Kidney epithelial cell (primary cell): ENCODE results near the gene PLA2G1B. TPM values are rescaled to one million over a fixed set of nuclear protein-coding genes. Genes with fewer than 3 reads are reported as not detected.

ENCODE experiments used
- DNase-seq: peaks from one replicate; pipeline ENCODE4 v3.0.0-alpha.2; 2010; ENCODE audit warnings: low read depth
- H3K27me3 ChIP-seq: 2 replicates; pipeline ENCODE4 v1.6.0; 2011; ENCODE audit warnings: low read length; ENCODE audit not compliant: control insufficient read depth, insufficient read depth
- H3K36me3 ChIP-seq: 2 replicates; pipeline ENCODE4 v1.5.1; 2011; ENCODE audit warnings: low read length; ENCODE audit not compliant: control insufficient read depth, insufficient read depth
- H3K4me3 ChIP-seq: 2 replicates; pipeline ENCODE4 v1.5.1; 2011; ENCODE audit warnings: low read depth, mild to moderate bottlenecking, control low read depth, low read length
- total RNA-seq: library from RNA; depleted of rRNA; stranded (reverse); fragments of >200 nt; gene quantifications from 2 replicates; pipeline ENCODE4 v1.2.3, GENCODE V29; 2015
- TF ChIP-seq, protein P1 (sequence below): IDR thresholded peaks from 2 replicates; pipeline ENCODE4 v1.5.1; 2011; ENCODE audit warnings: mild to moderate bottlenecking, moderate library complexity, low read length, control low read depth, inconsistent platforms; ENCODE audit not compliant: insufficient read depth, poor library complexity, severe bottlenecking

PLA2G1B gene
- total RNA-seq, 1 donor from 2014 or later, result not detected

DNA sequence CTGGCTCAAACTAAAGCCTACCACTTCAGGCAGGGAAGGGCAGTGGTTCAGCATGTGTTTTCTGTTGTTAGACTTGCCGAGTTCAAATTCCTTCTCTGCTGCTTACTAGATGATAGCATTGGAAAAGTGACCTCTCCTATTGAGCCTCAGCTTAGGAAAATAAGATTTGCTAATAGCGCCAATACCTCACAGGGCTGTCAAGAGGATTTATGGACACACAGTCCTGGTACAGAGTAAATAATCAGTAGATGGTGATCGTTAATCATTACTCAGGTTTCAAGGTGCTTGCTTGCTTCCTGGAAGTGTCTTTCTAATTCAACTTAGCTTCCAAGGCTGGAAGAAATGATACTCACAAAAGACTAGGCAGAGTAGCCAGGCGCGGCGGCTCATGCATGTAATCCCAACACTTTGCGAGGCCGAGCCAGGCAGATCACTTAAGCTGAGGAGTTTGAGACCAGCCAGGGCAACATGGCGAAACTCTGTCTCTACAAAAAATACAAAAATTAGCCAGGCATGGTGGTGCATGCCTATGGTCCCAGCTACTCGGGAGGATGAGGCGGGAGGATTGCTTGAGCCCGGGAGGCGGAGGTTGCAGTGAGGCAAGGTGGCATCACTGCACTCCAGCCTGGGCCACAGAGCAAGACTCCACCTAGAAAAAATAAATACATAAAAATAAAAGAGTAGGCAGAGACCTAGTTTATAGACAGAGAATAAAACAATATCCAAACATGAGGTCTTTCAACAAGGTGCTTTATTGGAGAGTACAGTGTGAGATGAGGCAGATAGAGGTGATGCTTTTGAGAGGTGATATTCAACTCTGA lies 6.0 kb downstream of the PLA2G1B start:
- TF ChIP-seq, protein P1, sequence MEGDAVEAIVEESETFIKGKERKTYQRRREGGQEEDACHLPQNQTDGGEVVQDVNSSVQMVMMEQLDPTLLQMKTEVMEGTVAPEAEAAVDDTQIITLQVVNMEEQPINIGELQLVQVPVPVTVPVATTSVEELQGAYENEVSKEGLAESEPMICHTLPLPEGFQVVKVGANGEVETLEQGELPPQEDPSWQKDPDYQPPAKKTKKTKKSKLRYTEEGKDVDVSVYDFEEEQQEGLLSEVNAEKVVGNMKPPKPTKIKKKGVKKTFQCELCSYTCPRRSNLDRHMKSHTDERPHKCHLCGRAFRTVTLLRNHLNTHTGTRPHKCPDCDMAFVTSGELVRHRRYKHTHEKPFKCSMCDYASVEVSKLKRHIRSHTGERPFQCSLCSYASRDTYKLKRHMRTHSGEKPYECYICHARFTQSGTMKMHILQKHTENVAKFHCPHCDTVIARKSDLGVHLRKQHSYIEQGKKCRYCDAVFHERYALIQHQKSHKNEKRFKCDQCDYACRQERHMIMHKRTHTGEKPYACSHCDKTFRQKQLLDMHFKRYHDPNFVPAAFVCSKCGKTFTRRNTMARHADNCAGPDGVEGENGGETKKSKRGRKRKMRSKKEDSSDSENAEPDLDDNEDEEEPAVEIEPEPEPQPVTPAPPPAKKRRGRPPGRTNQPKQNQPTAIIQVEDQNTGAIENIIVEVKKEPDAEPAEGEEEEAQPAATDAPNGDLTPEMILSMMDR, result no peak
- no peaks in the 10 kb centered on the region for H3K27me3 ChIP-seq
- no peaks in the 10 kb centered on the region for H3K36me3 ChIP-seq
- peak; percentile 16 for DNase-seq
- no peak overlapping the region for H3K4me3 ChIP-seq

DNA sequence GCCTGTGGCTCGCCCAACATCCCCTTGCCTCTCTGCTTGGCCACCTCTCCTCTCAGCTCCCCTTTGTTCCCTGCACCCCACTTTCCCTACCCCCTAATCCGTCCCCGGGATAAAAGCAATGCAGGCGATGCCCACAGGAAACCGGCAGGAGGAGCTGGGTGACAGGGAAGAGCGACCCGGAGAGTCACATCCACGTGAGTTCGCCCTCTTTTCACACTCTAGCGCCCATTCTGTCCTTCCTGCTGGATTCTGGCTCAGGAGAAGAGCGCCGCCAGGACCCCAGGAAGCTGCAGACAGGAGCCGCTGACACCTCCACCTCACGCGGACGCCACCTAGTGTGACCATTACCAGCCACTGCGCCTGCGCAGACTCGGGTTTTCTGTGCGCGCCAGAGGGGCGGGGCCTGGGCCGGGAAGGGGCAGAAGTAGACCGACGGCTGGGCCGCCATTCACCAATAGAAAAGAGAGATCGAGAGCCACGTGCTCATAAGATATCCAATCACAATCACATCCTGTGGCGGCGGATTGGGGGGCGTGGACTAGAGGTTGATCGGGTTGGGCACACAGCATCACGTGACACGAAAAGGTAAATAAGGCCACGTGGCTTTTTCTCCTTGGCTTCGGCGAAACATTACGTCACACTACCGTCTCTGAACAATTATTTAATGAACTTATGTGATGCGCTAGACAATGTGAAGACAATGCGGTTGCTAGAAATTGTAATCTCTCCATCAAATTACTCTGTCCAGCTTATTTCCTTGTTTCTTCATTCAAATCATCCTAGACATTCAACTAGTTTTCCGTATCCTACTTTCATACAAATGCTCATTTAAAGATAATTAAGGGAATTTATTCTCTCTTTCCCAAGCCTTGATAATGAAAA lies 10.1 kb downstream of the PLA2G1B start:
- TF ChIP-seq, protein P1, result peak; percentile 74
- peak; percentile 98 for DNase-seq
- Histone ChIP-seq H3K27me3 (no peaks in the 10 kb centered on the region), H3K4me3 (peak overlapping the region; percentile 45), H3K36me3 (no peaks in the 10 kb centered on the region)

- H3K36me3 ChIP-seq, result no peaks in the 10 kb centered on the region
- H3K27me3 ChIP-seq, result no peaks in the 10 kb centered on the region
- H3K4me3 ChIP-seq, result peak overlapping the region; percentile 45
- TF ChIP-seq, protein P1, result no peak
- DNase-seq, result no peak
Measured at GRCh38 chr12:120316798-120317223, 10.8 kb downstream of the PLA2G1B start.

- Histone ChIP-seq H3K4me3 (no peak overlapping the region), H3K36me3 (no peaks in the 10 kb centered on the region), H3K27me3 (no peaks in the 10 kb centered on the region)
- TF ChIP-seq, protein P1, result no peak
- DNase-seq, result no peak
Measured at GRCh38 chr12:120314220-120314619, 13.4 kb downstream of the PLA2G1B start.

GRCh38 chr12:120301962-120302815 lies 25.4 kb downstream of the PLA2G1B start, which contains the start of gene SIRT4:
SIRT4 (plus strand) TSS chr12:120302321; CDS start chr12:120303562, 1,241 bp downstream.
- Histone ChIP-seq H3K27me3 (no peaks in the 10 kb centered on the region), H3K36me3 (no peaks in the 10 kb centered on the region), H3K4me3 (peak within 1 kb of the TSS; percentile 49)
- TF ChIP-seq, protein P1, result peak; percentile 89
- DNase-seq, result peak; percentile 81
